Activated naive CD8-positive, alpha-beta T cell (primary cell): Measurements from ENCODE around the gene KRTAP4-16.
"Not testable (repeated sequence)": the region's sequence is repeated elsewhere in the genome, so short reads cannot be mapped to it uniquely, and the experiment has no call there.

ENCODE experiments used
- H3K27ac Mint-ChIP-seq: one replicate; pipeline ENCODE4 v1.8.0; 2021; ENCODE audit warnings: mixed read lengths
- H3K27me3 Mint-ChIP-seq: one replicate; pipeline ENCODE4 v1.8.0; 2021; ENCODE audit warnings: mixed read lengths
- H3K36me3 Mint-ChIP-seq: one replicate; pipeline ENCODE4 v1.8.0; 2021; ENCODE audit warnings: mixed read lengths
- H3K4me1 Mint-ChIP-seq: one replicate; pipeline ENCODE4 v1.8.0; 2021; ENCODE audit warnings: low read depth, mixed read lengths
- H3K4me3 Mint-ChIP-seq: one replicate; pipeline ENCODE4 v1.8.0; 2021; ENCODE audit warnings: mild to moderate bottlenecking, mixed read lengths
- H3K9me3 Mint-ChIP-seq: one replicate; pipeline ENCODE4 v1.8.0; 2021; ENCODE audit warnings: low read depth, mixed read lengths

Gene KRTAP4-16

DNA sequence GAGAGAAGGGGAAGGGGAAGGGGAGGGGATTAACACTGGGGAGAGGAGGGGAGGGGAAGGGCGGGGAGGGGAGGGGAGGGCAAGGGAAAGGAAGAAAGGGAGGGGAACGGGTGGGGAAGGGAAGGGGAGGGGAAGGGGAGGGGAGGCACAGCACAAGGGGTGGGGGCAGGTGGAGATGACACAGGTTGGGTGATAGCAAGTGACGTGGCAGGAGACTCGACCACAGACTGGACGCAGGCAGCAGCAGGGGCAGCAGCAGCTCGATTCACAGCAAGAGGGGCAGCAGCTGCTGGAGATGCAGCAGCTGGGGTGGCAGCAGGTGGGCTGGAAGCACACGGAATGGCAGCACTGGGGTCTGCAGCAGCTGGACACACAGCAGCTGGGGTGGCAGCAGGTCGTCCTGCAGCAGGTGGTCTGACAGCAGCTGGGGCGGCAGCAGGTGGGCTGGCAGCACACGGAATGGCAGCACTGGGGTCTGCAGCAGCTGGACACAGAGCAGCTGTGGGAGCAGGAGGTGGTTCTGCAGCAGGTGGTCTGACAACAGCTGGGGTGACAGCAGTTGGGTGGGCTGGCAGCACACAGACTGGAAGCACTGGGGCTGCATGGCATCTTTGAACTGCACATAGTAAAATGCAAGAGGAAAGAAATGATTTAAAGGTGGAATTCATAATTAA is at the start of gene KRTAP4-16:
Gene KRTAP4-16, minus strand, starts transcription at position 624 of the 674 bp plus-strand sequence. Its CDS starts 0 bp downstream, at position 624.
- Mint-ChIP-seq H3K4me1 (peaks cover 9% of the 10 kb centered on the region), H3K36me3 (no peaks in the 10 kb centered on the region), H3K4me3 (no peak within 1 kb of the TSS), H3K9me3 (no peaks in the 10 kb centered on the region), H3K27me3 (peaks cover 8% of the 10 kb centered on the region), H3K27ac (no peak within 1 kb of the TSS)

- Mint-ChIP-seq H3K36me3 (no peaks in the 10 kb centered on the region), H3K9me3 (no peaks in the 10 kb centered on the region), H3K27ac (no peak overlapping the region), H3K27me3 (no peaks in the 10 kb centered on the region), H3K4me3 (no peak overlapping the region), H3K4me1 (no peaks in the 10 kb centered on the region)
Observed at GRCh38 chr17:41151525-41151924, 49.5 kb upstream of the KRTAP4-16 start.

DNA sequence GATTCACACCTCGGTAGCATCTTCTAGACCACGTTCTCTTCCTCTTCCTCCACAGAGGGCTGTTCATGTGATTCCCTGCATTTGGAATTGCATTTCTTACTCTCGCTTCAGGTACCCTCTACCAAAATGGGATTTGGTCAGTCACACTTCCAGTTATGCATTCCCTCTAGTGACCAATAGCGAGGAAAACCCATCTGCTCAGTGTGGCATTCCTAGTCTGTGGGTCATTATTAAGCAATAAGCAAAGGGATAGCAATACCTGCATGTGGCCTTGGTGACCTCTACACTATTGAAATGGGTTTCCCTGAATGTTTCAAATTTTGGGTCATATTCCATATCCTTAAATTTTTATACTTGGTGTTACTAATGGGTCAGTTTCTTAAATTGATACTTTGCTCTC is 48.0 kb upstream of the KRTAP4-16 start:
- Mint-ChIP-seq H3K9me3 (no peaks in the 10 kb centered on the region), H3K36me3 (no peaks in the 10 kb centered on the region), H3K27ac (no peak overlapping the region), H3K4me3 (no peak overlapping the region), H3K4me1 (no peaks in the 10 kb centered on the region), H3K27me3 (no peaks in the 10 kb centered on the region)

DNA sequence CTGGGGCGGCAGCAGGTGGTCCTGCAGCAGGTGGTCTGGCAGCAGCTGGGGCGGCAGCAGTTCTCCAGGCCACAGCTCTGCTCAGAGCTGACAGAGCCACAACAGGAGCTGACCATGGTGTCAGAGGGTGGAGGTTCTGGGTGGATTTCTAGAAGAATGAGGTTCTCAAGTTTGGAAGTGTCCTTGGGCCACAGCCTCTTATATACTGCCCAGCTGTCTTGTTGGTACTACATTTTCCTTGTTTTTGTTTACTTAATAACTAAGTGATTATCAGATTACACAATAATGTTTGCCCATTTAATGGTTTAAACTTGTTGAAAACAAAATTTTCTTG is 47.6 kb upstream of the KRTAP4-16 start, which contains the start of gene KRTAP4-5:
Gene KRTAP4-5, minus strand, starts transcription at position 174 of the 334 bp plus-strand sequence. Its CDS starts 58 bp downstream, at position 116.
- Mint-ChIP-seq H3K27me3 (no peaks in the 10 kb centered on the region), H3K4me1 (no peaks in the 10 kb centered on the region), H3K4me3 (no peak within 1 kb of the TSS), H3K9me3 (no peaks in the 10 kb centered on the region), H3K36me3 (no peaks in the 10 kb centered on the region), H3K27ac (no peak within 1 kb of the TSS)

DNA sequence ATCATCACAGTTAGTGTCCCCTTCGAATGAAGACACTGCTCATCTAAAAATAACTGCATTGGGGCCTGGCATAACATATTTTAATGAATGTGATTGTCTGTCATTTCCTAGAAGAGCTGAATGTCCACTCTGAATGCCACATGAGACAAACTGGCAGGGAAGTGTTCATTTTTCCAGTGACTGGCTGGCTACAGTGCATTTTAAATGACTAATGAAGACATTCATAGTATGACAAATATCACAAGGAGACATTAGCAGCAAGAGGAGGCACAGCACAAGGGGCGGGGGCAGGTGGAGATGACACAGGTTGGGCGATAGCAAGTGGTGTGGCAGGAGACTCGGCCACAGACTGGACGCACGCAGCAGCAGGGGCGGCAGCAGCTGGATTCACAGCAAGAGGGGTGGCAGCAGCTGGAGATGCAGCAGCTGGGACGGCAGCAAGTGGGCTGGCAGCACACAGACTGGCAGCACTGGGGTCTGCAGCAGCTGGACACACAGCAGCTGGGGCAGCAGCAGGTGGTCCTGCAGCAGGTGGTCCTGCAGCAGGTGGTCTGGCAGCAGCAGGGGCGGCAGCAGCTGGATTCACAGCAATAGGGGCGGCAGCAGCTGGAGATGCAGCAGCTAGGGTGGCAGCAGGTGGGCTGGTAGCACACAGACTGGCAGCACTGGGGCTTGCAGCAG is 47.1 kb upstream of the KRTAP4-16 start:
- not testable (repeated sequence) for H3K4me3 Mint-ChIP-seq, H3K27ac Mint-ChIP-seq, H3K9me3 Mint-ChIP-seq, H3K27me3 Mint-ChIP-seq, H3K4me1 Mint-ChIP-seq, H3K36me3 Mint-ChIP-seq

DNA sequence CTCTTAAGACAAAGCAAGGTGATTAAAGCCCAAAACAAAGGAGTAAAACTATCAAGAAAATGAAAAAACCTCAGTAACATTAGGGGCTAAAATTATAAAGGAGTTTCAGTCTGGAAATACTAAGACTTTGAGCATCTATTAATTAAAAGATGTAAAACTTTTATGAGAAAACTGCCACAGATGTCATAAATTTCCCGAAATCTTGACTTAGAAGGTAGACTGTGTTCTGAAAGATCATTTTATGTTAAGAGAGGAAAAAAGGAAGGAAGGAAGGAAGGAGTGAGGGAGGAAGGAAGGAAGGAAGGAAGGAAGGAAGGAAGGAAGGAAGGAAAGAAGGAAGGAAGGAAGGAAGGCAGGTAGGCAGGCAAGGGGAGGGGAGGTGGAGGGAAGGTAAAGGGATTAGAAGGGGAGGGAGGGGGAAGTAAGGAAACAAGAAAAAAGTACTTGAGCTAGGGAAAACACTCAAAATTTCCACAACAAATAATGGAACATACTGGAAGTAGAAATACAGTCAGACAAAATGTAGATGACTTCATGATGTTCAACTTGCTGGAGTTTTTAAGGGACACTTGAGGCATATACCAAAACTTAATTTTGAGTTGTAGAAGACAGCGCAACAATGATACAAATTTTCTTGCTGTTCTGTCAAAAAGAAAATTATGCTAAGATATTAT is 45.7 kb upstream of the KRTAP4-16 start:
- H3K27me3 Mint-ChIP-seq, result no peaks in the 10 kb centered on the region
- H3K4me3 Mint-ChIP-seq, result no peak overlapping the region
- H3K9me3 Mint-ChIP-seq, result peaks cover 10% of the 10 kb centered on the region
- H3K4me1 Mint-ChIP-seq, result no peaks in the 10 kb centered on the region
- H3K36me3 Mint-ChIP-seq, result peaks cover 7% of the 10 kb centered on the region
- no peak overlapping the region for H3K27ac Mint-ChIP-seq

- Mint-ChIP-seq H3K4me3 (no peak overlapping the region), H3K27ac (no peak overlapping the region), H3K27me3 (no peaks in the 10 kb centered on the region), H3K9me3 (peaks cover 21% of the 10 kb centered on the region), H3K36me3 (peaks cover 16% of the 10 kb centered on the region), H3K4me1 (no peaks in the 10 kb centered on the region)
Observed at GRCh38 chr17:41145261-41145660, 43.3 kb upstream of the KRTAP4-16 start.

DNA sequence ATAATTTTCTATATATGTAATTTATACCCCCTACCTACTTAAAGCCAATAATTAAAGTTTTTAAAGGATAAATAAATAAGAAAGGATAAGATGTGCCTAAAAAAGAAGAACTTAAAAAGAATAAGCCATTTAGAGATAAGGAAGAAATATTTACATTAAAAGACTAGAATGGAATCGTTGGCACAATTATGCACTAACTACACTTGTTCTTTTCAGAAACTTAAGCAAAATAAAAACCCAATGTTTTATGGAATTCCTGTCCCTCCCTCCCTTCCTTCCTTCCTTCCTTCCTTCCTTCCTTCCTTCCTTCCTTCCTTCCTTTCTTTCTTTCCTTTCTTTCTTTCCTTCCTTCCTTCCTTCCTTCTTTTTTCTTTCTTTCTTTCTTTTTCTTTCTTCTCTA is 42.8 kb upstream of the KRTAP4-16 start:
- Mint-ChIP-seq H3K27ac (no peak overlapping the region), H3K4me1 (no peaks in the 10 kb centered on the region), H3K9me3 (peaks cover 21% of the 10 kb centered on the region), H3K36me3 (peaks cover 16% of the 10 kb centered on the region), H3K27me3 (no peaks in the 10 kb centered on the region), H3K4me3 (no peak overlapping the region)

GRCh38 chr17:41141361-41141760 is 39.4 kb upstream of the KRTAP4-16 start:
- Mint-ChIP-seq H3K9me3 (peaks cover 27% of the 10 kb centered on the region), H3K4me3 (no peak overlapping the region), H3K27ac (no peak overlapping the region), H3K27me3 (no peaks in the 10 kb centered on the region), H3K4me1 (no peaks in the 10 kb centered on the region), H3K36me3 (peaks cover 18% of the 10 kb centered on the region)

DNA sequence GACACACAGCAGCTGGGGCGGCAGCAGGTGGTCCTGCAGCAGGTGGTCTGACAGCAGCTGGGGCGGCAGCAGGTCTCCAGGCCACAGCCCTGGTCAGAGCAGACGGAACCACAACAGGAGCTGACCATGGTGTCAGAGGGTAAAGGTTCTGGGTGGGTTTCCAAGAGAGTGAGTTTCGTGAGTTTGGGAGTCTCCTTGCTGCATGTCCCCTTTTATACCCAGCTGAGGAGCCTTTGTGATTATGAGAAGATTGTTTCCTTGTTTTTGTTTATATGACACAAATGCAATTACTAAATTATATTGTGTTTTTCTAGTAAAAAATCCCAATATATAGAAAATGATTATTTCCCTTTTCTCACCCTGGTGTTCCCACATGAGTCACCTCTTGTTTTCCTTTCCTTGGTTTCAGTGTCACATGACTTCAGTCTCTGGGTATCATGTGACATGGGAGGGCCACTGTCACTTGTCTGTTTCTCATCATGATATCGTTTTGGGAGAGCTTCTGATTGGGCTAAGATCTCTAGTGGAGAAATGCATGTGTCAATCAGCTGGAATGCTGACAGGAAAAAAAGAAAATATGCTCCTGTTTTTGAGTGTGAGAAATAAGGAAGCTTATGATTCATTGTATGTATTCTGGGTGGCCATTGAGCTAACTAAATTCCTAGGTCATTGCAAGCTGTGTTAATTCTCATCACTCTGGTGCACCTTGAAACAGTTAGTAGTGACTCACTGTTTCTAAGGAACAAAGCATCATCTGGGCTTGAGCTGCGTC is 38.5 kb upstream of the KRTAP4-16 start, which contains the start of gene KRTAP4-6:
Gene KRTAP4-6, minus strand, starts transcription at position 185 of the 772 bp plus-strand sequence. Its CDS starts 57 bp downstream, at position 128.
- Mint-ChIP-seq H3K4me3 (no peak within 1 kb of the TSS), H3K36me3 (peaks cover 18% of the 10 kb centered on the region), H3K9me3 (peaks cover 28% of the 10 kb centered on the region), H3K4me1 (no peaks in the 10 kb centered on the region), H3K27ac (no peak within 1 kb of the TSS), H3K27me3 (no peaks in the 10 kb centered on the region)

GRCh38 chr17:41139865-41140264 is 37.9 kb upstream of the KRTAP4-16 start:
- H3K27me3 Mint-ChIP-seq, H3K4me3 Mint-ChIP-seq, H3K4me1 Mint-ChIP-seq, H3K27ac Mint-ChIP-seq: not testable (repeated sequence)
- Mint-ChIP-seq H3K9me3 (peaks cover 28% of the 10 kb centered on the region), H3K36me3 (peaks cover 18% of the 10 kb centered on the region)

DNA sequence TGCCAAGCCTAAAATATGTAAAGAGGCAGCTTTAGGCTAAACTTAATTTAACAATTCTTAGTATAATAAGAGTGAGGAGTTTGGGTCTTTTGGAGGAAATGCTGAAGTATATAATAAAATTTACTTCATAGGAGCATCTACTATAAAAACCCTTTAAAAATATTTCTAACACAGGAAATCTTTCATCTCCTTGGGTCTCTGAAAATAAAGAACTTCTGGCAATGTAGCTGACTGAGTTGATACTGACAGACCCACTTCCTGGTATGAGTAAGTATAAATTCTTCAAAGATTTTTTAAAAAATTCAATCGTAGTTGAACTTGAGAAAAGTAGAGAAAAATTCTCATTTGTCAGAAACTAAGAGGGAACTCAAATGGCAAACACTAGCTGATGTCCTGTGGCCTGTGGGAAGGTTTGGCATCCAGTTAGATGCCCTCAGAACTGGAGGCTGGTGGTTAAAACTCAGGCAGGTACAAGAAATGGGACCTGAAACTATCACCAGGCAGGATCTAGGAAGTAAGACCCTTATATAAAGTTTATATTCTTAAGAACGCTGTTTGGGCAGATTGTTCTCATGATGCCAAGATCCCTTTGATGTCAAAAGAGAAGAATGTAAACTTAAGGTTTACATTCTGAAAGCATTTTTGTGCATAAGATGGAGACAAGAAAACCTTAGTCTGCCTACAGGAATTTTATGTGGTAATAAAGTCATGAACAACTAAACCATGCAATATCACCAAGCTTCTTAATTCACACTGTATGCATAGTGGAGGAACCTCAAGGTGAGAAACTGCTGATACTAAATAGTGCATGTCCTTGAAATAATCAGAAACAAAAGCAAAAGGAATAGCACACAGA is 32.1 kb upstream of the KRTAP4-16 start:
- Mint-ChIP-seq H3K4me3 (peak overlapping the region; percentile 33), H3K27ac (peak overlapping the region; percentile 36), H3K9me3 (peaks cover 7% of the 10 kb centered on the region), H3K27me3 (no peaks in the 10 kb centered on the region), H3K36me3 (no peaks in the 10 kb centered on the region), H3K4me1 (peaks cover 34% of the 10 kb centered on the region)

DNA sequence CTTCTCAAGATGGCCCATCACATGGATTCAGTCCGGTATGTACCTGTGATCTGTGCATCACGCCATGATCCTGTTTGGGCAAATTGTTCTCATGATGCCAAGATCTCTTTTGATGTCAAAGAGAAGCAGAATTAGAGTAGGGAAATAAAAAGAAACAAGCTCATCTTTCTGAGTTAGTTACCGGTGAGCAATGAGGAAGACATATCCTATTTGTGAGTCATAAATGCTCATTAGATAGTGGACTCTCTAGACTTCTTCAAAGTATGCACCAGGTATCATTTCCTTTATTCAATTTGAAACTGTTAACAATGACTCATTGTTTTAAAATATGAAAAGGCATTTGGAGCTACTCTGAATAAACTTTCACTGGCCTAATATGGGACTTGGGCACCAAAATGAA is 30.0 kb upstream of the KRTAP4-16 start:
- H3K36me3 Mint-ChIP-seq, result no peaks in the 10 kb centered on the region
- H3K4me3 Mint-ChIP-seq, result no peak overlapping the region
- H3K27me3 Mint-ChIP-seq, result no peaks in the 10 kb centered on the region
- H3K4me1 Mint-ChIP-seq, result peaks cover 47% of the 10 kb centered on the region
- peaks cover 3% of the 10 kb centered on the region for H3K9me3 Mint-ChIP-seq
- no peak overlapping the region for H3K27ac Mint-ChIP-seq

GRCh38 chr17:41127371-41127770 is 25.4 kb upstream of the KRTAP4-16 start:
- Mint-ChIP-seq H3K4me1 (peaks cover 68% of the 10 kb centered on the region), H3K9me3 (no peaks in the 10 kb centered on the region), H3K27ac (no peak overlapping the region), H3K27me3 (no peaks in the 10 kb centered on the region), H3K4me3 (no peak overlapping the region), H3K36me3 (no peaks in the 10 kb centered on the region)
